ENCODE results near the gene FARP1. TPM values are rescaled to one million over a fixed set of nuclear protein-coding genes. Genes with fewer than 3 reads are reported as not detected.

FARP1 gene
- total RNA-seq, 1 experiment from 2014 or later, result 96.6 TPM

DNA sequence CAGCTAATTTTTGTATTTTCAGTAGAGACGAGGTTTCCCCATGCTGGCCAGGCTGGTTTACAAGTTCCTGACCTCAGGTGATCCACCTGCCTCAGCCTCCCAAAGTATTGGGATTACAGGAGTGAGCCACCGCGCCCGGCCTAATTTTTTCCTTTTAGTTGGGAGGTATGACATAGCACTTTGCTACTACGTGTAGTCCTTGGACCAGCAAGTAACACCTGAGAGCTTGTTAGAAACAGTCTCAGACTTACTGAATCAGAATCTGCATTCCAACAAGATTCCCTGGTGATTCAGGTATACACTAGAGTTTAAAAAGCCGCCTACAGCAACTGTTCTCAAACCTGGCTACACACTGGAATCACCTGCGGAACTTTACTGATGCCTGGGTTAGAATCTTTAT lies 1.8 kb upstream of the FARP1 start:
- ATAC-seq (no peak), DNase-seq (ENCODE audit: low spot score) (no peak)
- Mint-ChIP-seq H3K9me3 (no peaks in the 10 kb centered on the region), H3K4me1 (peaks cover 30% of the 10 kb centered on the region), H3K27me3 (ENCODE audit: low read depth) (peaks cover 30% of the 10 kb centered on the region), H3K36me3 (no peaks in the 10 kb centered on the region), H3K27ac (no peak overlapping the region), H3K4me3 (peak overlapping the region; percentile 74; the same call in 1 of the 2 replicates)
- TF ChIP-seq NR1H2 (CRISPR knock-in tag; IDR thresholded peaks at IDR 0.05) (no peak), TP53 (CRISPR knock-in tag; IDR thresholded peaks at IDR 0.05) (no peak), JUN (CRISPR knock-in tag; IDR thresholded peaks at IDR 0.05) (no peak)
- TF ChIP-seq, protein P1, sequence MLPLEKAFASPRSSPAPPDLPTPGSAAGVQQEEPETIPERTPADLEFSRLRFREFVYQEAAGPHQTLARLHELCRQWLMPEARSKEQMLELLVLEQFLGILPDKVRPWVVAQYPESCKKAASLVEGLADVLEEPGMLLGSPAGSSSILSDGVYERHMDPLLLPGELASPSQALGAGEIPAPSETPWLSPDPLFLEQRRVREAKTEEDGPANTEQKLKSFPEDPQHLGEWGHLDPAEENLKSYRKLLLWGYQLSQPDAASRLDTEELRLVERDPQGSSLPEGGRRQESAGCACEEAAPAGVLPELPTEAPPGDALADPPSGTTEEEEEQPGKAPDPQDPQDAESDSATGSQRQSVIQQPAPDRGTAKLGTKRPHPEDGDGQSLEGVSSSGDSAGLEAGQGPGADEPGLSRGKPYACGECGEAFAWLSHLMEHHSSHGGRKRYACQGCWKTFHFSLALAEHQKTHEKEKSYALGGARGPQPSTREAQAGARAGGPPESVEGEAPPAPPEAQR (CRISPR knock-in tag; IDR thresholded peaks at IDR 0.05), result no peak
- TF ChIP-seq, protein P2, sequence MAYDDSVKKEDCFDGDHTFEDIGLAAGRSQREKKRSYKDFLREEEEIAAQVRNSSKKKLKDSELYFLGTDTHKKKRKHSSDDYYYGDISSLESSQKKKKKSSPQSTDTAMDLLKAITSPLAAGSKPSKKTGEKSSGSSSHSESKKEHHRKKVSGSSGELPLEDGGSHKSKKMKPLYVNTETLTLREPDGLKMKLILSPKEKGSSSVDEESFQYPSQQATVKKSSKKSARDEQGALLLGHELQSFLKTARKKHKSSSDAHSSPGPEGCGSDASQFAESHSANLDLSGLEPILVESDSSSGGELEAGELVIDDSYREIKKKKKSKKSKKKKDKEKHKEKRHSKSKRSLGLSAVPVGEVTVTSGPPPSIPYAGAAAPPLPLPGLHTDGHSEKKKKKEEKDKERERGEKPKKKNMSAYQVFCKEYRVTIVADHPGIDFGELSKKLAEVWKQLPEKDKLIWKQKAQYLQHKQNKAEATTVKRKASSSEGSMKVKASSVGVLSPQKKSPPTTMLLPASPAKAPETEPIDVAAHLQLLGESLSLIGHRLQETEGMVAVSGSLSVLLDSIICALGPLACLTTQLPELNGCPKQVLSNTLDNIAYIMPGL (CRISPR knock-in tag; IDR thresholded peaks at IDR 0.05), result no peak
- ChIA-PET CTCF (interaction anchor here (0.7 to 1.7 kb wide), 4 partner anchors 107 to 290 kb away, joined by 3 to 7 read pairs (median 4); no protein-coding TSS in a partner anchor), POLR2A (no interaction called here)

DNA sequence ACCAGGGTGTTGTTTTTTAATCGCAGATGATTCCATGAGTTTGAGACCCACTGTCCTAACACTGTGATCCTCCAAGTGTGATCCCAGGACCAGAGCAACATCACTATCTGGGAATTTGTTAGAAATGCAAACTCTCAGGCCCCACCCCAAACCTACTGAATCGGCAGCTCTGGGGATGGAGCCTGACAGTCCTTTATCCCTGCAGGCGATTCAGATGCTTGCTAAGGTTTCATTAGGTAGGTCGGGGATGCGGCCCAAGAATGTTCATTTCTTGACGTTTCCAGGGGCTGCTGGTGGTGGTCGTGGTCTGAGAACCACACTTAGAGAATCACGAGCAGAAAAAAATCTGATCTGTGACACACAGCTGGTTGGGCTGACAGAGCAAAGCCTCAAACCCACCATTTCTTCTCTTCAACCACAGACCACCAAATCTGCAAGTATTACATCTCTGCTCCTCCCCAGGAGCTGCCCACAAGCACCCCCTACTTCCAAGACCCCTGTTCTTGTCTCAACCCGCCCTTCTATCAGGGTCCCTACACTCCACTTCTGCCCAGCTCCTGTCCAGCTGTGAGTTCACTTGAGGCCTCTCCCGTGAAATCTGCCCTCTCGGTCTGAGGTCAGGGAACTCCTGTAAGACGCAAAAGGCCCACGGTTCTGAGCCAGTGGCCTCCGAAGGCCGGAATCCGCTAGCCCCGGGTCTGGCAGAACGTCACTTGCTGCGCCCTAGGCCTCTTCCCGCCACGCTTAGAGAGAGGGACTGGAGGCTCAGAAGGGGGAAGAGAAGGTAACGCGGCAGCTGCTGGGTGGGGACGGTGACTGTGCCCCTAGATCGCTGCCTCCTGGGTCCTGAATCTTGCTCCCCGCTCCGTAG lies 1.1 kb upstream of the FARP1 start:
- H3K4me3 Mint-ChIP-seq, result peak overlapping the region; percentile 74
- DNase-seq (ENCODE audit: low spot score) (peak; percentile 39), ATAC-seq (peak; percentile 12)
- H3K9me3 Mint-ChIP-seq, result no peaks in the 10 kb centered on the region
- H3K27ac Mint-ChIP-seq, result no peak overlapping the region
- peaks cover 37% of the 10 kb centered on the region for H3K4me1 Mint-ChIP-seq
- H3K27me3 Mint-ChIP-seq (ENCODE audit: low read depth), result peaks cover 30% of the 10 kb centered on the region
- POLR2A ChIA-PET, result no interaction called here
- TF ChIP-seq, protein P3, sequence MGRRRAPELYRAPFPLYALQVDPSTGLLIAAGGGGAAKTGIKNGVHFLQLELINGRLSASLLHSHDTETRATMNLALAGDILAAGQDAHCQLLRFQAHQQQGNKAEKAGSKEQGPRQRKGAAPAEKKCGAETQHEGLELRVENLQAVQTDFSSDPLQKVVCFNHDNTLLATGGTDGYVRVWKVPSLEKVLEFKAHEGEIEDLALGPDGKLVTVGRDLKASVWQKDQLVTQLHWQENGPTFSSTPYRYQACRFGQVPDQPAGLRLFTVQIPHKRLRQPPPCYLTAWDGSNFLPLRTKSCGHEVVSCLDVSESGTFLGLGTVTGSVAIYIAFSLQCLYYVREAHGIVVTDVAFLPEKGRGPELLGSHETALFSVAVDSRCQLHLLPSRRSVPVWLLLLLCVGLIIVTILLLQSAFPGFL (CRISPR knock-in tag; IDR thresholded peaks at IDR 0.05; ENCODE audit: borderline replicate concordance), result no peak
- CTCF ChIA-PET, result interaction anchor here (0.7 to 1.7 kb wide), 4 partner anchors 108 to 289 kb away, joined by 3 to 7 read pairs (median 4); no protein-coding TSS in a partner anchor
- H3K36me3 Mint-ChIP-seq, result no peaks in the 10 kb centered on the region

DNA sequence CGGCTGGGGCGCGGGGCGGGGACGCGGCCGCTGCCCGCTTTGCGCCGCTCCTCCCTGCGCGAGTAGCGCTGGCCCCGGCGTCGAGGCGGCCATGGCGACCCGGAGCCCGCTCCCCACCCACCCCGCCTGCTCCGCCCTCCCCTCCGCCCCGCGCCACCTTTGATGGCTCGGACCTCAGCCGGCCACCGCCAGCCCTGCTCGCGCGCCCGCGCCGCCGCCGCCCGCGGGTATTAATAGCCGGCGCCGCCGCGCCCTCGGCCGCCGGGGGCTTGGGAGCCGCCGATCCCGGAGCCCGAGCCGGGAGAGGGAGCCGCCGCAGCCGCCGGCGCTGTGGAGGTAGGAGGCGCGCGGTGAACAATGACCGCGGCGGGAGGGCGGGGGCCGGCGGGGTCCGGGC lies 261 bp downstream of the FARP1 start:
- TF ChIP-seq, protein P4, sequence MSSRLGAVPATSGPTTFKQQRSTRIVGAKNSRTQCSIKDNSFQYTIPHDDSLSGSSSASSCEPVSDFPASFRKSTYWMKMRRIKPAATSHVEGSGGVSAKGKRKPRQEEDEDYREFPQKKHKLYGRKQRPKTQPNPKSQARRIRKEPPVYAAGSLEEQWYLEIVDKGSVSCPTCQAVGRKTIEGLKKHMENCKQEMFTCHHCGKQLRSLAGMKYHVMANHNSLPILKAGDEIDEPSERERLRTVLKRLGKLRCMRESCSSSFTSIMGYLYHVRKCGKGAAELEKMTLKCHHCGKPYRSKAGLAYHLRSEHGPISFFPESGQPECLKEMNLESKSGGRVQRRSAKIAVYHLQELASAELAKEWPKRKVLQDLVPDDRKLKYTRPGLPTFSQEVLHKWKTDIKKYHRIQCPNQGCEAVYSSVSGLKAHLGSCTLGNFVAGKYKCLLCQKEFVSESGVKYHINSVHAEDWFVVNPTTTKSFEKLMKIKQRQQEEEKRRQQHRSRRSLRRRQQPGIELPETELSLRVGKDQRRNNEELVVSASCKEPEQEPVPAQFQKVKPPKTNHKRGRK (CRISPR knock-in tag; IDR thresholded peaks at IDR 0.05; ENCODE audit: borderline replicate concordance), result no peak
- TF ChIP-seq KAT7 (CRISPR knock-in tag; IDR thresholded peaks at IDR 0.05; ENCODE audit: borderline replicate concordance), result peak; percentile 69; the same call in 1 of the 2 replicates
- Mint-ChIP-seq H3K36me3 (no peaks in the 10 kb centered on the region), H3K27ac (no peak overlapping the region), H3K27me3 (ENCODE audit: low read depth) (peaks cover 30% of the 10 kb centered on the region), H3K9me3 (no peaks in the 10 kb centered on the region), H3K4me3 (no peak overlapping the region), H3K4me1 (peaks cover 45% of the 10 kb centered on the region)
- CTCF ChIA-PET, result no interaction called here
- no peak for DNase-seq (ENCODE audit: low spot score)
- peak; percentile 1; the same call in 1 of the 2 replicates for ATAC-seq
- POLR2A ChIA-PET, result interaction anchor here (1.0 kb wide), 1 partner anchor 207 kb away, joined by 3 read pairs; no protein-coding TSS in a partner anchor

DNA sequence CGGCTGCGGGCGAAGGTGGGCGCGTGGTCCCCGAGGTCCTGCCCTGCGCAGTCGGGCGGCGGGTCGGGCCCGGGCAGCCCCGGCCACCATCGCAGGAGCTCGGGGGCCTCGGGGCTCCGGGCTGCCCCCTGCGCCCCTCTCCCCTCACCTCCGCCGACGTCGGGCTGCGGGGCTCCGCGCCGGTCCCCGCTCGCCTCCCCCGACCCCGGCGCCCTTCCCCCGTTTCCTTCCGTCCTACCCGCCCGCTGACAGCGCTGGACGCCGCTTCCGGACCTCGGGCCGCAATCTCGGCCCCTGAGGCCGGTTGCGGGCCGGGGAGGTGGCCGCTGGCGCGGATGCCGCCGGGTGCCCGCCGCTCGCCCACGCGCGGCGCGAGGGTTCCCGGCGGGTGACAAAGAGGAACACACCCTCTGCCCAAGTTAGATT lies 720 bp downstream of the FARP1 start:
- H3K36me3 Mint-ChIP-seq, result no peaks in the 10 kb centered on the region
- no peak for ATAC-seq
- TF ChIP-seq ZNF263 (CRISPR knock-in tag; IDR thresholded peaks at IDR 0.05; ENCODE audit: low read depth) (no peak), ZNF423 (CRISPR knock-in tag; IDR thresholded peaks at IDR 0.05) (no peak), TEAD1 (CRISPR knock-in tag; IDR thresholded peaks at IDR 0.05) (no peak), TCF7 (CRISPR knock-in tag; IDR thresholded peaks at IDR 0.05; ENCODE audit: low read depth) (no peak), GABPB1 (CRISPR knock-in tag; IDR thresholded peaks at IDR 0.05) (no peak)
- TF ChIP-seq, protein P5, sequence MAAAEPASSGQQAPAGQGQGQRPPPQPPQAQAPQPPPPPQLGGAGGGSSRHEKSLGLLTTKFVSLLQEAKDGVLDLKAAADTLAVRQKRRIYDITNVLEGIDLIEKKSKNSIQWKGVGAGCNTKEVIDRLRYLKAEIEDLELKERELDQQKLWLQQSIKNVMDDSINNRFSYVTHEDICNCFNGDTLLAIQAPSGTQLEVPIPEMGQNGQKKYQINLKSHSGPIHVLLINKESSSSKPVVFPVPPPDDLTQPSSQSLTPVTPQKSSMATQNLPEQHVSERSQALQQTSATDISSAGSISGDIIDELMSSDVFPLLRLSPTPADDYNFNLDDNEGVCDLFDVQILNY (CRISPR knock-in tag; IDR thresholded peaks at IDR 0.05), result 0 out of 2 replicates have a peak, but pooled peaks have one; percentile 9
- POLR2A ChIA-PET, result interaction anchor here (1.0 kb wide), 1 partner anchor 207 kb away, joined by 3 read pairs; no protein-coding TSS in a partner anchor
- peaks cover 30% of the 10 kb centered on the region for H3K27me3 Mint-ChIP-seq (ENCODE audit: low read depth)
- H3K4me1 Mint-ChIP-seq, result peaks cover 45% of the 10 kb centered on the region
- H3K27ac Mint-ChIP-seq, result no peak overlapping the region
- H3K9me3 Mint-ChIP-seq, result no peaks in the 10 kb centered on the region
- peak; percentile 26 for DNase-seq (ENCODE audit: low spot score)
- H3K4me3 Mint-ChIP-seq, result peak overlapping the region; percentile 88
- CTCF ChIA-PET, result interaction anchor here (1.0 kb wide), 2 partner anchors 110 to 305 kb away, joined by 3 to 4 read pairs; no protein-coding TSS in a partner anchor

Measured in WTC11 (cell line).